ENCODE data around the gene GPA33.

GPA33 gene

GRCh38 chr1:167116174-167116573 lies 26.0 kb upstream of the GPA33 start:
- no peak overlapping the region for H3K4me3 ChIP-seq (ENCODE audit: low read depth, low read length)
- TF ChIP-seq POLR2A (IDR thresholded peaks at IDR 0.05; ENCODE audit: extremely low read depth, insufficient read length) (no peak), MYC (IDR thresholded peaks at IDR 0.05; ENCODE audit: low read depth, low read length) (no peak), CTCF (IDR thresholded peaks at IDR 0.05; ENCODE audit: low read depth, low read length) (no peak), MAX (IDR thresholded peaks at IDR 0.05; ENCODE audit: low read depth, low read length) (no peak)
- no peak for DNase-seq (ENCODE audit: low read depth)

GRCh38 chr1:167115655-167116054 lies 25.5 kb upstream of the GPA33 start:
- no peak for DNase-seq (ENCODE audit: low read depth)
- TF ChIP-seq MYC (IDR thresholded peaks at IDR 0.05; ENCODE audit: low read depth, low read length), result no peak
- no peak for TF ChIP-seq MAX (IDR thresholded peaks at IDR 0.05; ENCODE audit: low read depth, low read length)
- TF ChIP-seq CTCF (IDR thresholded peaks at IDR 0.05; ENCODE audit: low read depth, low read length), result no peak
- no peak for TF ChIP-seq POLR2A (IDR thresholded peaks at IDR 0.05; ENCODE audit: extremely low read depth, insufficient read length)
- no peak overlapping the region for H3K4me3 ChIP-seq (ENCODE audit: low read depth, low read length)

- H3K4me3 ChIP-seq (ENCODE audit: low read depth, low read length), result no peak overlapping the region
- no peak for DNase-seq (ENCODE audit: low read depth)
- TF ChIP-seq MYC (IDR thresholded peaks at IDR 0.05; ENCODE audit: low read depth, low read length), result no peak
- no peak for TF ChIP-seq MAX (IDR thresholded peaks at IDR 0.05; ENCODE audit: low read depth, low read length)
- no peak for TF ChIP-seq CTCF (IDR thresholded peaks at IDR 0.05; ENCODE audit: low read depth, low read length)
- no peak for TF ChIP-seq POLR2A (IDR thresholded peaks at IDR 0.05; ENCODE audit: extremely low read depth, insufficient read length)
Observed at GRCh38 chr1:167114725-167115124, 24.5 kb upstream of the GPA33 start.

GRCh38 chr1:167111868-167112709 lies 21.9 kb upstream of the GPA33 start:
- no peak for DNase-seq (ENCODE audit: low read depth)
- no peak overlapping the region for H3K4me3 ChIP-seq (ENCODE audit: low read depth, low read length)
- TF ChIP-seq MYC (IDR thresholded peaks at IDR 0.05; ENCODE audit: low read depth, low read length) (no peak), MAX (IDR thresholded peaks at IDR 0.05; ENCODE audit: low read depth, low read length) (no peak), CTCF (IDR thresholded peaks at IDR 0.05; ENCODE audit: low read depth, low read length) (no peak), POLR2A (IDR thresholded peaks at IDR 0.05; ENCODE audit: extremely low read depth, insufficient read length) (no peak)

- no peak overlapping the region for H3K4me3 ChIP-seq (ENCODE audit: low read depth, low read length)
- DNase-seq (ENCODE audit: low read depth), result peak; percentile 17
- TF ChIP-seq POLR2A (IDR thresholded peaks at IDR 0.05; ENCODE audit: extremely low read depth, insufficient read length), result no peak
- no peak for TF ChIP-seq MYC (IDR thresholded peaks at IDR 0.05; ENCODE audit: low read depth, low read length)
- no peak for TF ChIP-seq CTCF (IDR thresholded peaks at IDR 0.05; ENCODE audit: low read depth, low read length)
- TF ChIP-seq MAX (IDR thresholded peaks at IDR 0.05; ENCODE audit: low read depth, low read length), result no peak
Observed at GRCh38 chr1:167110586-167110985, 20.4 kb upstream of the GPA33 start.

Measured in NB4 (cell line).